ENCODE measurements around the gene WFDC2.

The WFDC2 gene

GRCh38 chr20:45469336-45470261, at the start of gene WFDC2:
Gene WFDC2, plus strand, starts transcription at chr20:45469753. Its CDS starts 29 bp downstream, at chr20:45469782.
- H3K4me3 ChIP-seq (ENCODE audit: low read depth, low read length) = no peak within 1 kb of the TSS
- no peak for TF ChIP-seq CTCF (IDR thresholded peaks at IDR 0.05; ENCODE audit: control insufficient read depth, extremely low read depth, insufficient read depth)
- DNase-seq (ENCODE audit: low read depth) = no peak

GRCh38 chr20:45420125-45420524, 49.4 kb upstream of the WFDC2 start:
- no peak for DNase-seq (ENCODE audit: low read depth)
- H3K4me3 ChIP-seq (ENCODE audit: low read depth, low read length) = no peak overlapping the region
- TF ChIP-seq CTCF (IDR thresholded peaks at IDR 0.05; ENCODE audit: control insufficient read depth, extremely low read depth, insufficient read depth) = no peak

GRCh38 chr20:45423700-45424099, 45.9 kb upstream of the WFDC2 start:
- TF ChIP-seq CTCF (IDR thresholded peaks at IDR 0.05; ENCODE audit: control insufficient read depth, extremely low read depth, insufficient read depth) = no peak
- H3K4me3 ChIP-seq (ENCODE audit: low read depth, low read length) = no peak overlapping the region
- DNase-seq (ENCODE audit: low read depth) = no peak

GRCh38 chr20:45425561-45425960, 44.0 kb upstream of the WFDC2 start:
- no peak for TF ChIP-seq CTCF (IDR thresholded peaks at IDR 0.05; ENCODE audit: control insufficient read depth, extremely low read depth, insufficient read depth)
- DNase-seq (ENCODE audit: low read depth) = no peak
- H3K4me3 ChIP-seq (ENCODE audit: low read depth, low read length) = no peak overlapping the region

GRCh38 chr20:45426320-45427016, 43.1 kb upstream of the WFDC2 start:
- no peak for DNase-seq (ENCODE audit: low read depth)
- no peak for TF ChIP-seq CTCF (IDR thresholded peaks at IDR 0.05; ENCODE audit: control insufficient read depth, extremely low read depth, insufficient read depth)
- H3K4me3 ChIP-seq (ENCODE audit: low read depth, low read length) = no peak overlapping the region

- no peak for DNase-seq (ENCODE audit: low read depth)
- no peak for TF ChIP-seq CTCF (IDR thresholded peaks at IDR 0.05; ENCODE audit: control insufficient read depth, extremely low read depth, insufficient read depth)
Observed at GRCh38 chr20:45427236-45428149, 42.1 kb upstream of the WFDC2 start.

More at GRCh38 chr20:45427236-45428149, 42.1 kb upstream of the WFDC2 start:
- no peak overlapping the region for H3K4me3 ChIP-seq (ENCODE audit: low read depth, low read length)
